Measurements from ENCODE around the gene ABHD6.
"Not testable (repeated sequence)": the region's sequence is repeated elsewhere in the genome, so short reads cannot be mapped to it uniquely, and the experiment has no call there.

Gene ABHD6

GRCh38 chr3:58210761-58211460 is 26.7 kb upstream of the ABHD6 start, which contains the start of gene DNASE1L3:
Gene DNASE1L3, minus strand, starts transcription at chr3:58210972. Its CDS starts 66 bp downstream, at chr3:58210906.
- no peak for DNase-seq

GRCh38 chr3:58214484-58215316 is 22.9 kb upstream of the ABHD6 start:
- no peak for DNase-seq

GRCh38 chr3:58215317-58216025 is 22.1 kb upstream of the ABHD6 start:
- no peak for DNase-seq

- no peak for DNase-seq
These were observed 20.9 kb upstream of the ABHD6 start for GRCh38 chr3:58216496-58217195.

GRCh38 chr3:58217209-58217811 is 20.3 kb upstream of the ABHD6 start:
- DNase-seq = no peak

GRCh38 chr3:58218904-58219303 is 18.7 kb upstream of the ABHD6 start:
- no peak for DNase-seq

- no peak for DNase-seq
These were observed 15.3 kb upstream of the ABHD6 start for GRCh38 chr3:58222161-58222724.

- DNase-seq = no peak
These were observed 13.7 kb upstream of the ABHD6 start for GRCh38 chr3:58223855-58224254.

- DNase-seq = not testable (repeated sequence)
These were observed 9.7 kb upstream of the ABHD6 start for GRCh38 chr3:58227933-58228332.

- DNase-seq = no peak
These were observed 6.6 kb upstream of the ABHD6 start for GRCh38 chr3:58230876-58231552.

- DNase-seq = no peak
These were observed 5.9 kb upstream of the ABHD6 start for GRCh38 chr3:58231666-58232065.

- no peak for DNase-seq
These were observed 3.1 kb upstream of the ABHD6 start for GRCh38 chr3:58234516-58234931.

GRCh38 chr3:58235970-58236369 is 1.6 kb upstream of the ABHD6 start:
- no peak for DNase-seq

- DNase-seq = no peak
These were observed 910 bp upstream of the ABHD6 start for GRCh38 chr3:58236527-58237237.

- no peak for DNase-seq
These were observed 519 bp downstream of the ABHD6 start for GRCh38 chr3:58237941-58238681.

GRCh38 chr3:58238830-58239229 is 1.2 kb downstream of the ABHD6 start:
- DNase-seq = no peak

- DNase-seq = no peak
These were observed 3.9 kb downstream of the ABHD6 start for GRCh38 chr3:58241306-58242044.

GRCh38 chr3:58242340-58242739 is 4.7 kb downstream of the ABHD6 start:
- no peak for DNase-seq

- DNase-seq = not testable (repeated sequence)
These were observed 5.3 kb downstream of the ABHD6 start for GRCh38 chr3:58242860-58243259.

All from NCI-H1436 treated with DMSO at 0.1 percent for 48 hours (cell line).